Fibroblast of pulmonary artery (primary cell): Measurements from ENCODE around the gene ARX.

Source experiments
- DNase-seq: peaks from one replicate; pipeline ENCODE4 v3.0.0-alpha.2; 2010; ENCODE audit warnings: low read depth
- H3K4me3 ChIP-seq: replicated peaks from 2 replicates; pipeline ENCODE4 v1.5.1; 2011; ENCODE audit warnings: low read depth, mild to moderate bottlenecking, control low read depth, low read length, moderate library complexity
- CTCF ChIP-seq: IDR thresholded peaks from 2 replicates; pipeline ENCODE4 v1.5.1; 2011; ENCODE audit warnings: mild to moderate bottlenecking, control low read depth, low read length, inconsistent platforms; ENCODE audit errors: missing control alignments

The ARX gene

DNA sequence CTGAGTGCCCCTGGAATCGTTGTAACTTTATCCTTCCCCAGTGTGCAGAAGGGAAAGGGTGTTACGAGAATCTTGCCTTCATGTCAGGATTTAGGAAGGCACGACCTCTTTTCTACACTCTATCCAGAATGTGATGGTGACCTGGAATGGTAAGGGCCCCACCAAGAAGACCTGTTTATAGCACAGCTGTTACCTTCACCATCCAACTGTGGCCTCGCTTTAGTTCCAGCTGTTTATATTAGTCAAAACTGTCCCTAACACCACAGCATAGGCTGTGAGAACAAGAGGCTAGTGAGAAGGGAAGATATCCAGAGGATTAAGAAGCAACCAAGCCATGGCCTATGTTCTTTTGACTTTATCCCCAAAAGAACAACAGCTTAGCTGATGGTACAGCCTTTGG lies 28.0 kb downstream of the ARX start:
- no peak for TF ChIP-seq CTCF
- no peak overlapping the region for H3K4me3 ChIP-seq
- DNase-seq, result no peak

DNA sequence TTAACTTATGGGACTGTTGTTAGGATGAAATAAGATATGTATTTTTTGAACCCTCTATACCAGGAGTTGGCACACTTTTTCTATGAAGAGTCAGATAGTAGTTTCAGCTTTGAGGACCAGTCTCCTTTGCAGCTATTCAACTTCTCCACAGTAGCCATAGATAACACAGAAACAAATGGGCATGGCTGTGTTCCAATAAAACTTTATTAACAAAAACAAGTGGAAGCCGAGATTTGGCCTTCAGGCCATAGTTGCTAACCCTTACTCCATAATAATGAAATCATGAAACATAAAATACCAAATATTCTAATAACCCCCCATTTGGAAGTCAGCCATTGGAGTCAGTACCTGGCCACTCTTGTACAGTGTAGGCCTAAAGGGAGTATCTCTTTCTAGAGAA lies 30.6 kb downstream of the ARX start:
- TF ChIP-seq CTCF, result no peak
- no peak for DNase-seq

GRCh38 chrX:24983931-24984330 lies 31.8 kb downstream of the ARX start:
- no peak overlapping the region for H3K4me3 ChIP-seq
- TF ChIP-seq CTCF, result no peak
- no peak for DNase-seq

More for the DNA sequence above, 30.6 kb downstream of the ARX start:
- no peak overlapping the region for H3K4me3 ChIP-seq

DNA sequence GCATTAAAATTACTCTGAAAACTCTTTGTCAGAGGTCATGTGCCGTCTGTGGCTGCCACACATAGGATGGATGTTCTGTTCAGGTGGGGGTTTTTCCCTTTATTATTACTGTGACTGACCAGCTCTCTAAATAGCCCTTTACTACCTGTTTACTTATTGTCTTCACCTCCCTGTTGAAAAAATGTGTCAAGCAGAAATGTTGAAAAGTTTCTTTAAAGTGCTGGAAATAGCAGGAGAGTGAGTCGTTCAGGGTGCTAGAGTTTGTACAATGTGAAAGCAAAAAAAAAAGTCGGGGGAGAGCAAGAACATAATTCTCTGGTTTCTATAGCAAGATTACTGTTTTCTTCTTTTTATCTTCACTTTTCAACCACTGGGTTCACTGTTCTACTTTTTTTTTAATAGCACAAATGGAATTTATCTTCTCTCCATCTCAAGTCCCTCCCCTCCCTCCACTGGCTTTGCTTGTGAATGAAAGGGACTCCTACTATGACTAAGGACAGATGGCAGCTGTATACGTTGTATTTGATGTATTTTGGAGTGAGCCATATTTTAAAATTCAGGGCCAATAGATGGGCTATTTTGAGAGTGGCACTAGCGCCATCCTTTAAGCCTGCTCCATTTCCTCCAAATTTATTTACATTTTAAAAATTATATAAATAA lies 33.3 kb downstream of the ARX start:
- DNase-seq, result peak; percentile 11
- no peak overlapping the region for H3K4me3 ChIP-seq
- no peak for TF ChIP-seq CTCF

- TF ChIP-seq CTCF, result no peak
- no peak overlapping the region for H3K4me3 ChIP-seq
- no peak for DNase-seq
Observed at GRCh38 chrX:24981030-24981429, 34.7 kb downstream of the ARX start.

DNA sequence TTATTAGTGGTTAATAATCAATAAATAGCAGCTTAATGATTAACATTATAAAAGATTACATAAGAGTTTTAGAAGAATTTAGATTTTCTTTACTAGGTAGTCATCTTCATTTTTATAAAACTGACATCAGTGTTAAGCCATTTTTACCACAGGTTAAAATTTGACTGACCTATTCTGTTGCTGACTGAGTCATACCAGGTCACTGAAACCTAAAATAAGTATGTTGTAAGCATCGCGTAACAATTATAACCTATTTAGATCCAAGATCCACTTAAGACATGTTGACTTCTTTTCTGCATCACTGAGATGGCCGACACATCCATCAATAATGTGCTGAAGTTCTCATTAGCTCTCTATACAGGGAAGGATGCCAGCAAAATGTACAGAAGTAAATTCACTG lies 36.7 kb downstream of the ARX start:
- no peak overlapping the region for H3K4me3 ChIP-seq
- no peak for DNase-seq
- no peak for TF ChIP-seq CTCF

GRCh38 chrX:24969812-24970211 lies 46.0 kb downstream of the ARX start:
- no peak for TF ChIP-seq CTCF
- no peak overlapping the region for H3K4me3 ChIP-seq
- DNase-seq, result no peak
